NCI-H1105 (cell line): ENCODE data around the gene SERPINB1.
A peak's percentile ranks its signal among the peaks of the same experiment; 100 is the strongest.
"Not testable (repeated sequence)": the region's sequence is repeated elsewhere in the genome, so short reads cannot be mapped to it uniquely, and the experiment has no call there.

Experiments
- DNase-seq: peaks from one replicate; lab custom pipeline; 2025; lab: John Stamatoyannopoulos, UW

SERPINB1 gene

GRCh38 chr6:2841264-2842138 lies at the start of gene SERPINB1:
TSS of gene SERPINB1 (minus strand) at chr6:2841863. CDS start at chr6:2840586, 1,277 bp downstream.
- peak; percentile 80 for DNase-seq

GRCh38 chr6:2890976-2891767 lies 49.5 kb upstream of the SERPINB1 start:
- no peak for DNase-seq

DNA sequence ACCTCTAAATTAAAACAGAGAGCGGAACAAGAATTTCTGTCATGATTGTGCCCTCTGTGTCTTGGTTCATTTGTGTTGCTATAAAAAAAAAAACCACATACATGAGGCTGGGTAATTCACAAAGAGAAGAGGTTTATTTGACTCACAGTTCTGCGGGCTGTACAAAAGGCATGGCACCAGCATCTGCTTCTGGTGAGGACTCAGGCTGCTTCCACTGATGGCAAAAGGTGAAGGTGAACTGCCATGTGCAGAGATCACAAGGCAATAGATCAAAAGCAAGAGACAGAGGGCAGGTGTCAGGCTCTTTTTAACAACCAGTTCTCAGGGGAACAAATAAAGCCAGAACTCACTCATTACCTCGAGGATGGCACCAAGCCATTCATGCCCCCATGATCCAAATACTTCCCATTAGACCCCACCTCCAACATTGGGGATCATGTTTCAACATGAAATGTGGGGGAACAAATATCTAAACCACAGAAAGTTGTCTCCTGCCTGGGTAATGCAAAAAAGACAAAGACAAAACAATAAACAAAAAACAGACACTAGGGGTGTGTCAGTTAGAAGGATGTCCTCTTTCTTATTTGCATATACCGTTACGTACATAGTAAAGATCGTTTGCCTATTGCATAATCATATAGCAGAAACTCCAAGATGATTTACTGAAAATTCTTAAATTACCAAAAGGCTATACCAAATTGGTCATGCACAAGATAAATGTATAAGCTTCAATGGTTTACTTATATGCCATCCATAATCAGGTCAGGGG lies 44.5 kb upstream of the SERPINB1 start:
- no peak for DNase-seq

DNA sequence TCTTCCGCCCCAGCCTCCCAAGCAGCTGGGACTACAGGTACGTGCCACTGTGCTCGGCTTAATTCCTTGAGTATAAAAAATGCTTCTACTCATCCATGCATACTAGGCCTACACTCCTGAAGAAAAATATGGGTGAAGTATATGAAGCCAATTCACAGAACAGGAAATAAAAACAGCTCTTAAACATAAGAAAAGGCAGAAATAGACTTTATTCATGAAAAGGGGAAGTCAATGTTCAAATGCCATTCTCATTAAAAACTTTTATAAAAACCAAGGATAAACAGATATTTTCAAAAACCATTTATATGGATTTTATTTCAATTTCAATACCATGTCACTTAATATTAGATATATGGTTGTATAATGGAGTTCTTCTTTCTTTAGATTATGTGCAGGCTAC lies 43.1 kb upstream of the SERPINB1 start:
- no peak for DNase-seq

GRCh38 chr6:2883673-2884072 lies 42.0 kb upstream of the SERPINB1 start:
- no peak for DNase-seq

DNA sequence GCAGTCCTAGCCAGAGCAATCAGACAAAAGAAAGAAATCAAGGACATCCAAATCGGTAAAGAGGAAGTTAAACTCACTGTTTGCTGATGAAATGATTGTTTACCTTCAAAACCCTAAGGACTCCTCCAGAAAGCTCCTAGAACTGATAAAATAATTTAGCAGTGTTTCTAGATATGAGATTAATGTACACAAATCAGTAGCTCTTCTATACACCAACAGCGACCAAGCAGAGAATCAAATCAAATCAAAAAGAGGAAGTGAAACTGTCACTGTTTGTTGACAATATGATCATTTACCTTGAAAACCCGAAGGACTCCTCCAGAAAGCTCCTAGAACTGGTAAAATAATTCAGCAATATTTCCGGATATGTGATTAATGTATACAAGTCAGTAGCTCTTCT lies 39.8 kb upstream of the SERPINB1 start:
- DNase-seq: no peak

DNA sequence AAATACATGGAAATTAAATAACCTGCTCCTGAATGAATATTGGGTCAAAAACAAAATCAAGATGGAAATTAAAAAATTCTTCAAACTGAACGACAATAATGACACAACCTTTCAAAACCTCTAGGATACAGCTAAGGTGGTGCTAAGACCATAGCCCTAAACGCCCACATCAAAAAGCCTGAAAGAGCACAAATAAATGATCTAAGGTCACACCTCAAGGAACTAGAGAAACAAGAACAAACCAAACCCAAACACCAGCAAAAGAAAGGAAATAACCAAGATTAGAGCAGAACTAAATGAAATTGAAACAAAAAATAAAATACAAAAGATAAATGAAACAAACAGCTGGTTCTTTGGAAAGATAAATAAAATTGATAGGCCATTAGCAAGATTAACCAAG lies 38.5 kb upstream of the SERPINB1 start:
- DNase-seq: not testable (repeated sequence)

- DNase-seq: no peak
These were observed 36.3 kb upstream of the SERPINB1 start for GRCh38 chr6:2877960-2878359.

- no peak for DNase-seq
These were observed 35.6 kb upstream of the SERPINB1 start for GRCh38 chr6:2877057-2877882.

GRCh38 chr6:2876210-2877056 lies 34.8 kb upstream of the SERPINB1 start:
- DNase-seq: no peak

DNA sequence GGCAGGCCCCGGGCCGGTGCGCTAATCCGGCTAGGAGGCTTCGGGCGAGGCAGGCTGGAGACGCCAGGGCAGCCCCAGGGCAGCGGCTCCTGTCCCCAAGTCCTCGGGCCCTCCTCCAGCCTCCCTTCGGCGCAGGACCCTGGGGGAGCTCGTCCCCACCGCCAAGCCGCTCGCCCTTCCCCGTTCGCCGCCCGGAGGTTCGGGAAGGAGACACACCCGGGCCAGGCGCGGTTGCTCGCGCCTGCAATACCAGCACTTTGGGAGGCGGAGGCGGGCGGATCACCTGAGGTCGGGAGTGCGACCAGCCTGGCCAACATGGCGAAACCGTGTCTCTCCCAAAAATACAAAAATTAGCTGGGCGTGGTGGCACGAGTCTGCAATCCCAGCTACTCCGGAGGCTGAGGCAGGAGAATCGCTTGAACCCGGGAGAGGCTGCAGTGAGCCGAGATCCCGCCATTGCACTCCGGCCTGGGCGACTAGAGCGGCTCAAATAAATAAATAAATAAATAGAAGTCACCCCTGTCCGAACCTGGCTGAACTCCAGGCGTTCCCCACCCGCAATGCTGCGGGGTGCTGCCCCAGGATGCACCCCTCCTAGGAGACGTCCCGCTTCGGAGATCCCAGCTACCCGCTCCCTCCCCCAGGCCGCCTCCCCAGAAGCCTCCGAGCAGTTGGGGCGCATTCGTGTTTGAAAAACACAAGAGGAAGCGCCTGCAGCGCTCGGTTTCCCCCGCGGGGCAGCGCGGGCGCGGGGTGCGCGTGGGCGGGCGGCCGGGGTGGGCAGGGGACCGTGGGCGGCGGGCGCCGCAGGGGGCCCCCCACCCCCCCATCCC lies 33.9 kb upstream of the SERPINB1 start:
- DNase-seq: no peak

DNA sequence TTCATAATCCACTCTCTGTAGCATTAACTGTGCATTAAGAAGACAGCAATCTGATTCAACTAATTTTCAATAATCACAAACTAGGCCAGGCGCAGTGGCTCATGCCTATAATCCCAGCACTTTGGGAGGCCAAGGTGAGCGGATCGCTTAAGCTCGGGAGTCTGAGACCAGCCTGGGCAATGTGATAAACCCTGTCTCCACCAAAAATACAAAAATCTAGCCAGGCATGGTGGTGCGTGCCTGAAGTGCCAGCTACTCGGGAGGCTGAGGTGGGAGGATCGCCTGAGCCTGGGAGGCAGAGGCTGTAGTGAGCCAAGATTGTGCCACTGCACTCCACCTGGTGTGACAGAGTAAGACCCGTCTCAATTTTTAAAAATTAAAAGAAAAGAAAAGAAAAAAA lies 32.0 kb upstream of the SERPINB1 start:
- DNase-seq: no peak

- DNase-seq: no peak
These were observed 31.0 kb upstream of the SERPINB1 start for GRCh38 chr6:2872423-2873358.

- no peak for DNase-seq
These were observed 30.3 kb upstream of the SERPINB1 start for GRCh38 chr6:2871953-2872352.

DNA sequence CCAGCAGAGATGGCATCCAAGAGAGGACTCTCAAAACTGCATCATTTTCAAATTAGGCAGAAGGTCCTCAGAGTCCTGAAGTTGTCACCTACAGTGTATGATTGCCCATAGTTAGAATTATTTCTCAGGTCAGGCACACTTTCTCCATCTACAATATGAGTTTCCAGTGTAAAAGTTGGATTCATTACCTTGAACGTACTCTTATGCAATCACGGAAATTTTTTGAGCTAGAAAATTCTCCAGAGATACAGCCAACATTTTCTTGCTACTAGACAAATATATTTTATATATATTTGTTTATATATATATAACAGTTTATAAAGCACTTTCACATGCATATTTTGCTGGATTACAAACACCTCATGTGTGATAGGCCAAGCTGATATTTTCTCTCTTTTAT lies 29.4 kb upstream of the SERPINB1 start:
- no peak for DNase-seq

- no peak for DNase-seq
These were observed 28.5 kb upstream of the SERPINB1 start for GRCh38 chr6:2870046-2870636.

DNA sequence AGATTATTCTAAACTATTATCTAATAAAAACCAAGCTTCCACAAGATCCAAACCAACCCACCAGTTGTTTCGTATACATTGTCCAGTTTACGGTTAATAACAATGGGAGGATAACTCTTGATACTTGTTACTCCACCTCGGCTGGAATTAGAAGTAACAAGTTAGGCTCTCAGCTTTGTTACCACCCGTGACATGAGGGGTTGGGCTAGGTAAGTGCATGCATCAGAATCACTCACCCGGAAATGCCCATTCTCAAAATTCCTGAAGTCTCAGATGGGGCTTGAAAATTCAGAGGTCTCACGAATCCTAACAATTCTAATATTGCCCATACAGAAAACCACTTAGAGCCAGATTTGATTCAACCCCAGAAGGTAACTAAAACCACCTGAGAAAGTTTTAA lies 27.0 kb upstream of the SERPINB1 start:
- no peak for DNase-seq
